AG20443 (cell line): ENCODE measurements around the gene PRKCA.
A peak's percentile ranks its signal among the peaks of the same experiment; 100 is the strongest.
"Not testable (repeated sequence)": the region's sequence is repeated elsewhere in the genome, so short reads cannot be mapped to it uniquely, and the experiment has no call there.

Source experiments
- DNase-seq: peaks from one replicate; pipeline ENCODE4 v3.0.0; 2012; ENCODE audit warnings: low spot score, mixed read lengths

PRKCA gene

GRCh38 chr17:66326476-66327047 lies 24.1 kb downstream of the PRKCA start:
- no peak for DNase-seq

DNA sequence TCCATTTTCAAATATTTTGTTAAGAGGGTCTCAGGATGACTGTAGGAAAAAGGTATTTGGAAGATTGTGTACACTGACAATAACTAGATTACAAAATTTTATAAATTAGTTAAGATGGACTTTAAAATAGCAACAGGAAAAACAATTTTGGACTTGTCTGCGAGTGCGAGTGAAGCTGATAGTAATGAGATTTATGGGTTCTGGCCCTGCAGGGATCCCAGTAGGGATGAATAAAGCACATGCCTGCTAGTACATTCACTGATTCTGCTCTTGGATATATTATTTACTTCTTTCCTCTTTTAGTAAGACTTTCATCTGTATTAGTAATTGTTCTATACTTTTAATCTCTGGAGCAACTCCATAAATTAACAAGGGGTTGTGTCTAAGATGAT lies 28.2 kb downstream of the PRKCA start:
- DNase-seq: no peak

- DNase-seq: no peak
Measured at GRCh38 chr17:66331038-66331816, 28.8 kb downstream of the PRKCA start.

GRCh38 chr17:66335797-66336196 lies 33.4 kb downstream of the PRKCA start:
- no peak for DNase-seq

DNA sequence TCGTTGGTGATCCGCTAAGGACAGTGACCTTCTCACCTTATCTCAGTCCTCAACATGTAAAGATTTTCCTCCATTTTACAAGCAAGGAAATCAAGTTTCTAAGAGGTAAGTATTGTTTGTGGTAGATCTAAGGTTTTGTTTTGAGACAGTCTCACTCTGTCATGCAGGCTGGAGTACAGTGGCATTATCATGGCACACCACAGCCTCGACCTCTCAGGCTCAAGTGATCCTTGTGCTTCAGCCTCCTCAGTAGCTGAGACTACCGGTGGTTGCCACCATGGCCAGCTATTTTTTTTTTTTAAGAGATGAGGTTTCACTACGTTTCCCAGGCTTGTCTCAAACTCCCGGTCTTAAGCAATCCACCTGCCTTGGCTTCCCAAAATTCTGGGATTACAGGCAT lies 34.9 kb downstream of the PRKCA start:
- no peak for DNase-seq

GRCh38 chr17:66337866-66338485 lies 35.6 kb downstream of the PRKCA start:
- DNase-seq: no peak

DNA sequence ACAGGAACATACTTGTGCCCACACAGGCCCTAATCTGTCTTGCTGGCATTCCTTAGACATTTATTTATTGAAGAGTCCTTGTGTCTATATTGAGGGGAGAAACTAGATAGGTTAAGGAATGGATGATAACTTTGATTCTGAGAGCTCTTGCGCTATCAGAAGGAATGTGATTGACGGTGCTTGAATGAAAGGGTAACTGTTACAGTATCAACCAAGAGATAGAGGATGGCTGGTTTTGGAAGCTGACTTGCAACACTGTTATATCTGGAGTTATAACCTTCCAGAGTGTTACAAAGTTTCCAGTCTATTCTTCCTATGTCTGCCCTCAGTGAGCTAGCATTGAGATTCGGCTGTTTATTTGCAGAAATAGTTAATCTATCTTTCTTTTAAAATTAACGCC lies 36.5 kb downstream of the PRKCA start:
- no peak for DNase-seq

DNA sequence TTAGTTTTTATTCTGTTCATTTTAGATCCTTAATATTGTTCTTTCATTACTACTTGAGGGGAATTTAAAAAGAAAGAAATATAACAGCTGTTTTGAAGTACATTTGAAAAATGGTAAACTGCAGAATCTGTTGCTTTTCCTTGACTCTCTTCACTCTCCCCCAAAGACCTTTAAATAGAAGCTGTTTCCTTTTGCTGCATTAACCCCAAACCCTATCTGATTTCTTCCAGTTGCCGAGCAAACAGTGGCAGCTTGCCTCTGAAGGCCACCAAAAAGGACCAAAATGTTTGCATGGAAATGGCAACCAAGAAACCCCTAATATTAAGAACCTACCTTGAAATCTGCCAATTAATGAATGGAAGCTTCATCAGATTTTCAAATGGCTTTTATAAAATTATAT lies 37.1 kb downstream of the PRKCA start:
- no peak for DNase-seq

- no peak for DNase-seq
Measured at GRCh38 chr17:66340720-66341119, 38.3 kb downstream of the PRKCA start.

DNA sequence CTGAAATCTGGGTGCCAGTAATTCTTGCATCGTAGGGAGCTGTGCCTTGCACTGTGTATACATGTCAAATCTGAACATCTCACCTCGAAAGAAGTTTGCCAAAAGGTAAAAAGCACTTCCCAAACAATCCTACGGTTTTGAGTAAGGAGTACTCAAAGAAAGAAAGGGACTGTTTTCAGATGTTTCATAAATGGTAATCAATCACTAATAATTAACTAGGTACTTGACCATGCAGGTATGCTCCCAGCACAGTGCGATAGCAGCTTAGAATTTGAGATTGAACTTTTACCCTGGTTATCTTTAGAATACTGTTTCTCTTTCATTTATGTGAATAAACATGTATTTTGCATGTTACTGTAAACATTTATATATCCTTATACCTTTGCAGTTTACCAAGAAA lies 39.0 kb downstream of the PRKCA start:
- DNase-seq: no peak

DNA sequence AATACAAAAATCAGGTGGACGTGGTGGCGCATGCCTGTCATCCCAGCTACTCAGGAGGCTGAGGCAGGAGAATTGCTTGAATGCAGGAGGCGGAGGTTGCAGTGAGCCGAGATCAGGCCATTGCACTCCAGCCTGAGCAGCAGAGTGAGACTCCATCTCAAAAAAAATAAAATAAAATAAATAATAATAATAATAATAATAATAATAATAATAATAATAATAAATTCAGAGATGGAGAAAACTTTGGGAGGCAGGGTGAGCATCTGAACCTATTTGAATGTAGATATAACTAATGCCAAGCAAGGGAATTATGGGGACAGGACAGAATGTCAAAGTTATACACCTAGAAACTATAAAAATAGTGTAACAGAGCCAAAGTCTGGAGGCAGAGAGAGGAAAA lies 39.9 kb downstream of the PRKCA start:
- DNase-seq: not testable (repeated sequence)

DNA sequence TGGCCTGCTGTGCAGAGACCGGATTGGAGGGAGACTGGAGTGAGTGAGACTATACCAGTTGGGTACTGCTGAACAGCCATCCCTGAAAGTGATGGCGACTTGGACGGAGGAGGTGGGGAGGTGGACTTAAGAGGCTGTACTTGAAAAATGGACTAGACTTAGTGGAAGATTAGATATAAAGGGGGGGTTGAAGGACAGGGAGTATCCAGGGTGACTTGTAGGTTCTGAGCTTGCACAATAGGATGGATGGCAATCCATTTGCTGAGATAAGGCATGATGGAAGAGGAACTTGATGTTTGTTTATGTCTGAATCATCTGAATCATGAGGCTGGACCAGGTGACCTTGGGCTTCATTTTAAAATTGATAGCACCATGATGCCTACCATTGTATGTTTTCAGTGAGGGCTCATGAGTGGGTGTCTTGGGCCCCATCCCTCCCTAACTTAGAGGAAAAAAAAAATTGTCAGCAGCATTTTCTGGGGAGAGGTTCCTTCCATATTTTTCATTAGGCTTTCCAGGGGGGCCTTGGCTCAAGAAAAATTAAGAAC lies 41.2 kb downstream of the PRKCA start:
- DNase-seq: no peak

GRCh38 chr17:66344473-66344872 lies 42.1 kb downstream of the PRKCA start:
- no peak for DNase-seq

- DNase-seq: no peak
Measured at GRCh38 chr17:66345264-66345663, 42.9 kb downstream of the PRKCA start.

DNA sequence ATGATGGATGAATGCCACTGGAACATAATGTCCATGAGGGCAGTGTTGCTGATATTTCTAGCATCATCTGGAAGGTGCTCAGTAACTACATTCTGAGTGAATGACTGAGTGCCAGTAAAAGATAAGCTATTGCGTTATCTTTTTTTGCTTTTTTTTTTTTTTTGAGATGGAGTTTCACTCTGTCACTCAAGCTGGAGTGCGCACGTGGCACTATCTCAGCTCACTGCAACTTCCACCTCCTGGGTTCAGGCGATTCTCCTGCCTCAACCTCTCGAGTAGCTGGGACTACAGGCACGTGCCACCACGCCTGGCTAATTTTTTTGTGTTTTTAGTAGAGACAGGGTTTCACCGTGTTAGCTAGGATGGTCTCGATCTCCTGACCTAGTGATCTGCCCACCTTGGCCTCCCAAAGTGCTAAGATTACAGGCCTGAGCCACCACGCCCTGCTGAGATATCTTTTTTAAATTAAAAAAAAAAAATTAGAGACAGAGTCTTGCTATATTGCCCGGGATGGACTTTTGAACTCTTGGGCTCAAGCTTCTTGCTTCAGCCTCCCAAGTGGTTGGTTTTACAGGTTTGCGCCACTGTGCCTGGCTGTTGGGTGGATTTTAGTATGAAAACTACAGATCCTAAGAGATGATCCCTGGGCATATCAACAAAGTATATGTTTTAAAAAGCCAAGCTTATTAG lies 43.7 kb downstream of the PRKCA start:
- DNase-seq: not testable (repeated sequence)

- DNase-seq: no peak
Measured at GRCh38 chr17:66347661-66348514, 45.5 kb downstream of the PRKCA start.

DNA sequence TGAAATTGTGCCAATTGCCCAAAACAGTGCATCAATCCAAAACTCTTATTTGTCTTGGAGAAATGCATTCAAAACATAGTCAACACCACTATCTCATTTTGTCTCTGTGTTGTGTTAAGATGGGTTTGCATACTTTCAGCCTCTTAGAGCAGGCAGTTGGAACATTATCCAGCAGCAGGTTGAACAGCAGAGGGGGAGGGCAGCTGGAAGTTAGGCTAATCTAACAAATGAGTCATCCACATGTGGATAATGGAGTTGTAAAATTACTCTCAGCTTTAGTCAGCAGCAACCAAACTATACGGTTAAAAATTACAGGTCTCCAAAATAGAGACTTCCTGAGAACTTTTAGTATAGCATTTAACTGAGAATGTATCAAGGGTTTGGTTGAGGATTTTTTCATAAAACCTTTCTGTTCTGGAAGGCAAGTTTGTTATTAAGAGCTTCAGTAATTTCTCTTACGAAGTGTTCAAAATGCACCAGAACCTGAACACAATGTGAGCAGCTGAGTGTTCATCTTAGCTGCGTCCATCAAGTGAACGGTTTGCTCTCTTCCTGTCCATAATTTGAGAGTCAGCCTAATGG lies 46.3 kb downstream of the PRKCA start:
- peak; percentile 71 for DNase-seq

DNA sequence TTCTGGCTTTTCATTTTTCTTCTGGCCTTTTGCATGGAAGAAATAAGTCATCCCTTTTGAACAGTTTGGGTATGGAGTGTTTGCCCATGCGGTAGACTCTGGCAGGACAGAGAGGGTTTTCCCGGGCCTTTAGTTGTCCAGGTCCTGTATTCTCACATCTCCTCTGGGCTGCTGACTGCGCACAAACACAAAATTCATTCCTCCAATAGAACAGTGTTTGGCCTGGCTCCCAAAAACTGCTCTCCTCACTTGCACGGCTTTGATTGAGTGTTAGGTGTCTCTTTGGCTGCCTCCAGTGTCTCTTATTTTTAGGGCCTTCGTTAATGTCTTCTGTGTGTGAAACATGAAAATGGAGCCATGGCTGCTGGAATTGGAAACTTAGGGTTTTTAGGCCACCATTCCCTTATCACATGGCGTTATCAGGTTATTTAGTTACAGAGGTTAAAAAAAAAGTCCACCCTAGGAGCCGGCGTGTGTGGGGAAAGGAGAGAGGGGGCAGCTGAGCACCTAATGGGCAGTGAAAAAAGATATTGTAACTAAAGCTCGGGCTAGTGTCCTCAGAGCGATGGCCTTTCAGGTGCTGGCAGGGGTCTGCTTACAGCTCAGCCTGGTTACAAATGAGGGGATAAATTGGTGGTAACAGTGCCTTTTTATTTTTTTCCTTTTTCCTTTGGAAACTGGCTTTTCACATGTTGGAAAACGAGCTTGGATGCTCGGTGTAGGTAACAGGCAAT lies 47.3 kb downstream of the PRKCA start:
- DNase-seq: no peak

DNA sequence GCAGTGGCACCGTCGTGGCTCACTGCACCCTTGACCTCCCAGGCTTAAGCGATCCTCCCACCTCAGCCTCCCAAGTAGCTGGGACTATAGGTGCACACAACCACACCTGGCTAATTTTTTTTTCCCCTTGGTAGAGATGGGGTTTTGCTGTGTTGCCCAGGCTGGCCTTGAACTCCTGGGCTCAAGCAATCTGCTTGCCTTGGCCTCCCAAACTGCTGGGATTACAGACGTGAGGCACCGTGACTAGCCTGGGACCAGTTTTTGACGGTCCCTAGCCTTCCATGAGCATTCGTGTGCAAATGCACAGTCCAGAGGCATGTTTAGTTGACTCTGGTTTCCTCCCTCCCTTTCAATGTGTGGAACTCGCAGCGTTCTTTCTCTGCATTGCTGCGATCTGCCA lies 48.2 kb downstream of the PRKCA start:
- DNase-seq: not testable (repeated sequence)

GRCh38 chr17:66351033-66351432 lies 48.6 kb downstream of the PRKCA start:
- DNase-seq: no peak

GRCh38 chr17:66351701-66352100 lies 49.3 kb downstream of the PRKCA start:
- no peak for DNase-seq
